ENCODE results near the gene HUNK.
"Not testable (repeated sequence)": the region's sequence is repeated elsewhere in the genome, so short reads cannot be mapped to it uniquely, and the experiment has no call there.

Gene HUNK

GRCh38 chr21:31870472-31871193, 2.2 kb upstream of the HUNK start:
- no peak for DNase-seq (ENCODE audit: low spot score)

- DNase-seq (ENCODE audit: low spot score), result not testable (repeated sequence)
These were observed 1.4 kb upstream of the HUNK start for GRCh38 chr21:31871371-31871770.

GRCh38 chr21:31872072-31872451, 758 bp upstream of the HUNK start:
- DNase-seq (ENCODE audit: low spot score), result no peak

GRCh38 chr21:31873275-31873695, 465 bp downstream of the HUNK start:
- DNase-seq (ENCODE audit: low spot score), result no peak

GRCh38 chr21:31873696-31874599, 1.1 kb downstream of the HUNK start:
- DNase-seq (ENCODE audit: low spot score), result peak; percentile 21

GRCh38 chr21:31874812-31875212, 2.0 kb downstream of the HUNK start:
- no peak for DNase-seq (ENCODE audit: low spot score)

GRCh38 chr21:31875496-31876015, 2.7 kb downstream of the HUNK start:
- no peak for DNase-seq (ENCODE audit: low spot score)

GRCh38 chr21:31877463-31877957, 4.7 kb downstream of the HUNK start:
- DNase-seq (ENCODE audit: low spot score), result no peak

- no peak for DNase-seq (ENCODE audit: low spot score)
These were observed 6.0 kb downstream of the HUNK start for GRCh38 chr21:31878831-31879230.

- no peak for DNase-seq (ENCODE audit: low spot score)
These were observed 6.4 kb downstream of the HUNK start for GRCh38 chr21:31879241-31879650.

GRCh38 chr21:31879911-31880310, 7.1 kb downstream of the HUNK start:
- DNase-seq (ENCODE audit: low spot score), result no peak

GRCh38 chr21:31880816-31881215, 8.0 kb downstream of the HUNK start:
- no peak for DNase-seq (ENCODE audit: low spot score)

- DNase-seq (ENCODE audit: low spot score), result no peak
These were observed 9.9 kb downstream of the HUNK start for GRCh38 chr21:31882711-31883110.

GRCh38 chr21:31885146-31885545, 12.3 kb downstream of the HUNK start:
- no peak for DNase-seq (ENCODE audit: low spot score)

- no peak for DNase-seq (ENCODE audit: low spot score)
These were observed 14.1 kb downstream of the HUNK start for GRCh38 chr21:31886915-31887314.

GRCh38 chr21:31887391-31887841, 14.6 kb downstream of the HUNK start:
- no peak for DNase-seq (ENCODE audit: low spot score)

GRCh38 chr21:31888936-31889371, 16.1 kb downstream of the HUNK start:
- peak; percentile 51 for DNase-seq (ENCODE audit: low spot score)

GRCh38 chr21:31889460-31889859, 16.6 kb downstream of the HUNK start:
- no peak for DNase-seq (ENCODE audit: low spot score)

GRCh38 chr21:31892686-31893085, 19.9 kb downstream of the HUNK start:
- no peak for DNase-seq (ENCODE audit: low spot score)

GRCh38 chr21:31893851-31894415, 21.1 kb downstream of the HUNK start:
- no peak for DNase-seq (ENCODE audit: low spot score)

GRCh38 chr21:31894457-31894856, 21.6 kb downstream of the HUNK start:
- no peak for DNase-seq (ENCODE audit: low spot score)

- no peak for DNase-seq (ENCODE audit: low spot score)
These were observed 22.4 kb downstream of the HUNK start for GRCh38 chr21:31895077-31895835.
